ENCODE results near the gene GLIS2. TPM values are rescaled to one million over a fixed set of nuclear protein-coding genes. Genes with fewer than 3 reads are reported as not detected.

The GLIS2 gene
- total and polyA plus RNA-seq, 12 donors, result 6.9 to 16.9 (median 13.9) TPM

DNA sequence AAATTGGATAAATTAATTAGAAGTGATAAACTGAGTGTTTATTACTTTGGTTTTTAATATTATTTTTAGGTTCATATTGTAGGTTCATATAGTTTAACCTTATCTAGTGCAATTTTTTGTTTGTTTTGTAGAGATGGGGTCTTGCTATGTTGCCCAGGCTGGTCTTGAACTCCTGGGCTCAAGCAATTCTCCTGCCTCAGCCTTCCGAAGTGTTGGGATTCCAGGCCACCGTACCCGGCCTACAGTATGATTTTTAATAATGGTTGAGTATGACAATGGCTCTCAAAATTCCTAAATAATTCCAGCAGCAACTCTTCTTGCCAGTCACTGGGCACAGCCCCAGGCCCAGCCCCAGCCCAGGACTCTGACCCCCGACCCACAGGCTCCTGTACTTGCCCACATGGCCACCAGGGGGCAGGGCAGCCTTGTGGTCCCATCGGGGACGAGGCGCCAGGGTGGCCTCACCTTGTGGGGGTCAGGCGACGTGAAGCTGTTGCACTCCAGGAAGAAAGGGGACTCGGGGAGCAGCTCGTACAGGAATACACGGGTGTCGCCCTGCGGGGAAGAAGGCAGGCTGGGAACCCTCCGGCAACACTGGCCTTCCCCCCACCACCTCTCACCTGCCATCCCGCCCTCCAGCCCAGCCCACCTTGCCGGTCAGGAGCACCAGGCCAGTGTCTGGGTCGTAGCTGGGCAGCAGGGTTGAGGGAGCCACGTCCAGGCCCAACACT, 43.1 kb downstream of the GLIS2 start:
- peaks cover 0 to 92% (median 14%) of the 10 kb centered on the region in 9 donors for H3K36me3 ChIP-seq
- DNase-seq, result peak; percentile 58 to 78
- WGBS, 2 donors, result 41 to 51% methylated on average over 19 of the region's 19 CpGs

DNA sequence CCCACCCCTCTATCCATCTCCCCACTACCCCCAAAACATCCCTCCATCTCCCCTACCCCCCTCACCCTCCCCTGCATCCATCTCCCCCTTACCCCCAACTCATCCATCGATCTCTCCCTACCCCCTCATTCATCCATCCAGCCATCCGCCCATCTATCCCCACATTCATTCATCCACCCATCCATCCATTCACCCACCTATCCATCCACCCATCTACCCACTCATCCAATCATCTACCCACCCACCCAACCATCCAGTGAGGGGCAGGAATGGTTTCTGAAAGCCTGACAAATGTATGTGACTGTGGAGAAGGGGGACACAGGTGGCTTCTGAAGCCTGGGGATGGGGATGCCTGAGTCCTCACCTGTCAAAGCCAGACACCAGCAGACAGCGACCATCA, 44.0 kb downstream of the GLIS2 start:
- Histone ChIP-seq H3K27ac (no peak overlapping the region), H3K9me3 (no peaks in the 10 kb centered on the region), H3K36me3 (peaks cover 0 to 94% (median 20%) of the 10 kb centered on the region in 9 donors), H3K27me3 (no peaks in the 10 kb centered on the region), H3K4me3 (no peak overlapping the region), H3K4me1 (no peaks in the 10 kb centered on the region)
- ATAC-seq, result no peak
- 86 to 91% methylated on average over 3 of the region's 3 CpGs for WGBS, 2 donors
- TF ChIP-seq, protein P1, sequence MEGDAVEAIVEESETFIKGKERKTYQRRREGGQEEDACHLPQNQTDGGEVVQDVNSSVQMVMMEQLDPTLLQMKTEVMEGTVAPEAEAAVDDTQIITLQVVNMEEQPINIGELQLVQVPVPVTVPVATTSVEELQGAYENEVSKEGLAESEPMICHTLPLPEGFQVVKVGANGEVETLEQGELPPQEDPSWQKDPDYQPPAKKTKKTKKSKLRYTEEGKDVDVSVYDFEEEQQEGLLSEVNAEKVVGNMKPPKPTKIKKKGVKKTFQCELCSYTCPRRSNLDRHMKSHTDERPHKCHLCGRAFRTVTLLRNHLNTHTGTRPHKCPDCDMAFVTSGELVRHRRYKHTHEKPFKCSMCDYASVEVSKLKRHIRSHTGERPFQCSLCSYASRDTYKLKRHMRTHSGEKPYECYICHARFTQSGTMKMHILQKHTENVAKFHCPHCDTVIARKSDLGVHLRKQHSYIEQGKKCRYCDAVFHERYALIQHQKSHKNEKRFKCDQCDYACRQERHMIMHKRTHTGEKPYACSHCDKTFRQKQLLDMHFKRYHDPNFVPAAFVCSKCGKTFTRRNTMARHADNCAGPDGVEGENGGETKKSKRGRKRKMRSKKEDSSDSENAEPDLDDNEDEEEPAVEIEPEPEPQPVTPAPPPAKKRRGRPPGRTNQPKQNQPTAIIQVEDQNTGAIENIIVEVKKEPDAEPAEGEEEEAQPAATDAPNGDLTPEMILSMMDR (IDR thresholded peaks at IDR 0.05), result no peak
- intact Hi-C loops (cut with DNase I), result loop anchor here (1.0 to 2.0 kb wide), 3 partner anchors 42 to 43 kb away; no protein-coding TSS in a partner anchor
- no peak for DNase-seq

More for the DNA sequence above, 43.1 kb downstream of the GLIS2 start:
- no peaks in the 10 kb centered on the region for H3K9me3 ChIP-seq
- TF ChIP-seq, protein P1 (IDR thresholded peaks at IDR 0.05), result peak; percentile 88 to 96 (median 94)
- intact Hi-C loops (cut with DNase I), result loop anchor here (1.0 to 2.0 kb wide), 3 partner anchors 43 to 44 kb away; no protein-coding TSS in a partner anchor
- no peaks in the 10 kb centered on the region for H3K27me3 ChIP-seq
- ATAC-seq, result peak; percentile 43 to 84 (median 72)
- H3K27ac ChIP-seq, result no peak overlapping the region
- H3K4me1 ChIP-seq, result no peaks in the 10 kb centered on the region
- no peak overlapping the region for H3K4me3 ChIP-seq

DNA sequence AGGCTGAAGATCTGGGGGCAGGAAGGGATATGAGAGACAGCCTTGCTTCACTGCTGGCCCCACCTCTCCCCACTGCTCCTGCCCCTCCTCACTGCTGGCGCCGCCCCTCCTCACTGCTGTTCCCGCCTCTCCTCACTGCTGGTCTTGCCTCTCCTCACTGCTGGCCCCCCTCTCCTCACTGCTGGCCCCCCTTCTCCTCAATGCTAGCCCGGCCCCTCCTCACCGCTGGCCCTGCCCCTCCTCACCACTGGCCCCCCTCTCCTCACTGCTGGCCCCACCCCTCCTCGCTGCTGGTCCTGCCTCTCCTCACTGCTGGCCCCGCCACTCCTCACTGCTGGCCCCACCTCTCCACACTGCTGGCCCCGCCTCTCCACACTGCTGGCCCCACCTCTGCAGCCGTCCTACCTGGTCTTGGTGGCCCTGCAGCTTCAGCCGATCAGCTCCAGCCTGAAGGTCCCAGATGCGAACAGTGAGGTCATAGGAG, 44.7 kb downstream of the GLIS2 start:
- no peak overlapping the region for H3K4me3 ChIP-seq
- 93 to 96% methylated on average over 10 of the region's 11 CpGs for WGBS, 2 donors
- peak in 1 of 2 donors; percentile 11 for DNase-seq
- ATAC-seq, result peak in 4 of 8 donors; percentile 4 to 18 (median 11)
- H3K36me3 ChIP-seq, result peaks cover 0 to 94% (median 20%) of the 10 kb centered on the region in 9 donors
- no peak overlapping the region for H3K27ac ChIP-seq
- TF ChIP-seq, protein P1 (IDR thresholded peaks at IDR 0.05), result no peak
- H3K4me1 ChIP-seq, result no peaks in the 10 kb centered on the region
- H3K27me3 ChIP-seq, result no peaks in the 10 kb centered on the region
- intact Hi-C loops (cut with DNase I), result no loop called here
- no peaks in the 10 kb centered on the region for H3K9me3 ChIP-seq

DNA sequence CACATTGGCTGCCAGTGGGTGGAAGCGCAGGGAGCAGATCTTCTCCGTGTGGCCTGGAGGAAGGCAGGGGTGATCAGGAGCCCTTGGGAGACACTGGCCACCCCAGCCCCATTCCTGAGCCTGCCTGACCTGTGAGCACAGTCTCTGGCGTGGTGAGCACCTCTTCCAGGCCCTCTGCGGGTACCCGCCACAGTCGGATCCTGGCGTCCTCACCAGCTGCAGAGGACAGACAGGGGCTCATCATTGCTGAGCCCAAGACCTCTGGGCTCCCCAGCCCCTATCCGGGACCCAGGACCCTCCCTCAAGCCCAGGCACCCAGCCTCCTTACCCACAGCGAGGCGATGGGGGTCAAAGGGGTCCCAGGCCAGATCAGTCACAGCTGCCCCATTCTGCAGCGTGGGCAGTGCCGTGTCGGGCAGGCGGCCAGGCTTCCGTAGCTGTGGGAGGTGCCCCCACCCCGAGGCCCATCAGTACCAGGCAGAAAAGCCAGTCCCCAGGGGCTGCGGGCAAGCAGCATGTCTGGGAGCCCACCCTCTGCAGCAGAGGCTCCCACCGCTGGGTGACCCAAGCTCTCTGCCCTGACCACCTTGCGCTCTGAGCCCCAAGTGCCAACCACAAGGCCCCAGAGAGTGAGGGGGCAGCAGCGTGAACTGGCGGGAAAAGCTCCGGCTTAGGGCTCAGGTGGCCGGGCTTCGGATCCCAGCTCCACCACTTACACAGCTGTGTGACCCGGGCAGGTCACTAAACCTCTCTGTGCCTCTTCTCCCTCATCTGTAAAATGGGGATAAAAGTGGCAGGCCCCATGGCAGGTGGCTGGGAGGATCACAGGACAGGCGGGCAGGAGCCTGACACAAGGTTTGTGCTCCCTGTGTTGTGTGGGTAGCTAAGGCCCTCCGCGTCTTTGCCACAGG, 45.4 kb downstream of the GLIS2 start:
- no peaks in the 10 kb centered on the region for H3K9me3 ChIP-seq
- no peaks in the 10 kb centered on the region for H3K27me3 ChIP-seq
- H3K36me3 ChIP-seq, result peaks cover 0 to 91% (median 20%) of the 10 kb centered on the region in 9 donors
- no peaks in the 10 kb centered on the region for H3K4me1 ChIP-seq
- 96% methylated on average over 28 of the region's 28 CpGs for WGBS, 2 donors
- peak in 1 of 2 donors; percentile 9 for DNase-seq
- intact Hi-C loops (cut with DNase I), result no loop called here
- H3K27ac ChIP-seq, result no peak overlapping the region
- TF ChIP-seq, protein P1 (IDR thresholded peaks at IDR 0.05), result no peak
- no peak for ATAC-seq
- no peak overlapping the region for H3K4me3 ChIP-seq

Measured in heart right ventricle (tissue), 16 donors.